ENCODE data around the gene SNUPN.

The SNUPN gene

DNA sequence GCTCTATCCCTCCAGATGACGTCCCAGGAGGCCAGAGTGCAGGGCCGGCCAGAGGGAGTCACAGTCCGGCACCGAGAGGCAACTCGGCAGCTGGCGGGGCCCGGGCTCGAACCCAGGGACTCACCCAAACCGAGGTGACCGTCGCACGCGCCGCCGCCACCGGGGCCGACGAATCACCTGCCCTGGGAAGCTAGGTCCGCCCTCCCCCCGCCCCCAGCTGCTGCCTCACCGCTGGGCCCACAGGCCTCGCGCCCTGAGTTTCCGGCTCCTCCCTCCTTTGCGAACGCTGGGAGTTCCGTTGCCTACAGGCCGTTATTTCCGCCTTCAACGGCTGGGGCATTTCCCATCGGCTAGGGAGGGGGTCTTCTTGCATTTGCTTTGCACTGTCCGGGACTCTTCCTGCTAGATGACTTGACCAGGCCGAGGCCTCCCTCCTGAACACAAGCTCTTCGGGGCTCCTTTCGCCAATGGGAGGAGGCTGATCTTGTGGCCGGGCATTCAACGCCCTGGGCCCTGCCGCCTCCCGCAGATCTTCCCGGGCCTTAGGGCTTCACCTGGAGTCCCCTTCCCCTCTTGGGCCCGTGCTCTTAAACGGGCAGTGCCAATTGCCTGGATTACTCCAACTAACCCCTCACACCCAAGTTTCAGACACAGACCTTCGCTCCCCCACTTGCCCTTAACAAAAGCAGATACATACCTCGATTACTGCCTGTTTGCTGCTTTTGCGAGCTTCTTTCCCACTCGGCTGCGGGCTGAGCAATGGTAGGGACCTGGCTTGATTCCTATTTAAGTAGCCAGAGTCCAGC, at the start of gene SNUPN:
SNUPN (minus strand) TSS at position 184 of the 806 bp plus-strand sequence. CDS start 4,674 bp downstream, outside the sequence.
- Histone ChIP-seq H3K27me3 (ENCODE audit: control insufficient read depth, insufficient read depth, low read length) (no peaks in the 10 kb centered on the region), H3K36me3 (ENCODE audit: control insufficient read depth, insufficient read depth, low read length) (no peaks in the 10 kb centered on the region), H3K4me1 (ENCODE audit: control insufficient read depth, insufficient read depth, low read length) (no peaks in the 10 kb centered on the region), H3K9ac (ENCODE audit: low read depth, low read length) (peak within 1 kb of the TSS; percentile 82), H3K4me3 (ENCODE audit: low read depth, low read length) (peak within 1 kb of the TSS; percentile 92), H3K9me3 (ENCODE audit: control insufficient read depth, insufficient read depth, low read length) (no peaks in the 10 kb centered on the region)

DNA sequence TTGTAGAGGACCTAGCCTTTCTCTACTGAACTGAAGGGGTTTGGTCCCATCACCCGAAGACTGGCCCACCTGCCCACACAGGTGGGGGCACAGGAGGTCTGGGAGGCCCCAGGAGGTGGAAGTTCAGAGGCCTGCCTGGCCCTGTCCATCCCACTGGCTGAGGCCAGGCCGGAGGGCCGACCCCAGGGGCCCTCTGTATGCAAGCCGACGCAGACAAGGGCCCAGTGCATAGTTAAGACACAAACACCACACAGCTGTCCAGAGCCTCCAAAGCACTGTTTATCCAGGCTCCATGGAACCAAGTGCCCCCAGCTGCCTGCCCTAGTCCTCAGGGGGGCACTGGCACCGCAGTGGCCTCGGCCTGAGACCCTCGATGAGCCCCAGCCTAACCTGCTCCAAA, 48.8 kb upstream of the SNUPN start:
- Histone ChIP-seq H3K4me1 (ENCODE audit: control insufficient read depth, insufficient read depth, low read length) (peaks cover 9% of the 10 kb centered on the region), H3K36me3 (ENCODE audit: control insufficient read depth, insufficient read depth, low read length) (peaks cover 3% of the 10 kb centered on the region), H3K4me3 (ENCODE audit: low read depth, low read length) (no peak overlapping the region), H3K27me3 (ENCODE audit: control insufficient read depth, insufficient read depth, low read length) (no peaks in the 10 kb centered on the region), H3K9ac (ENCODE audit: low read depth, low read length) (no peak overlapping the region), H3K9me3 (ENCODE audit: control insufficient read depth, insufficient read depth, low read length) (no peaks in the 10 kb centered on the region)

- H3K4me1 ChIP-seq (ENCODE audit: control insufficient read depth, insufficient read depth, low read length), result peaks cover 9% of the 10 kb centered on the region
These were observed 48.1 kb upstream of the SNUPN start for GRCh38 chr15:75673426-75674235.

GRCh38 chr15:75672646-75673425, 47.3 kb upstream of the SNUPN start:
- H3K4me1 ChIP-seq (ENCODE audit: control insufficient read depth, insufficient read depth, low read length), result peaks cover 9% of the 10 kb centered on the region
- H3K9me3 ChIP-seq (ENCODE audit: control insufficient read depth, insufficient read depth, low read length), result no peaks in the 10 kb centered on the region
- H3K36me3 ChIP-seq (ENCODE audit: control insufficient read depth, insufficient read depth, low read length), result peaks cover 3% of the 10 kb centered on the region
- no peak overlapping the region for H3K4me3 ChIP-seq (ENCODE audit: low read depth, low read length)
- H3K9ac ChIP-seq (ENCODE audit: low read depth, low read length), result no peak overlapping the region
- no peaks in the 10 kb centered on the region for H3K27me3 ChIP-seq (ENCODE audit: control insufficient read depth, insufficient read depth, low read length)

More at GRCh38 chr15:75673426-75674235, 48.1 kb upstream of the SNUPN start:
- Histone ChIP-seq H3K4me3 (ENCODE audit: low read depth, low read length) (no peak overlapping the region), H3K27me3 (ENCODE audit: control insufficient read depth, insufficient read depth, low read length) (no peaks in the 10 kb centered on the region), H3K9me3 (ENCODE audit: control insufficient read depth, insufficient read depth, low read length) (no peaks in the 10 kb centered on the region), H3K9ac (ENCODE audit: low read depth, low read length) (no peak overlapping the region), H3K36me3 (ENCODE audit: control insufficient read depth, insufficient read depth, low read length) (peaks cover 3% of the 10 kb centered on the region)

DNA sequence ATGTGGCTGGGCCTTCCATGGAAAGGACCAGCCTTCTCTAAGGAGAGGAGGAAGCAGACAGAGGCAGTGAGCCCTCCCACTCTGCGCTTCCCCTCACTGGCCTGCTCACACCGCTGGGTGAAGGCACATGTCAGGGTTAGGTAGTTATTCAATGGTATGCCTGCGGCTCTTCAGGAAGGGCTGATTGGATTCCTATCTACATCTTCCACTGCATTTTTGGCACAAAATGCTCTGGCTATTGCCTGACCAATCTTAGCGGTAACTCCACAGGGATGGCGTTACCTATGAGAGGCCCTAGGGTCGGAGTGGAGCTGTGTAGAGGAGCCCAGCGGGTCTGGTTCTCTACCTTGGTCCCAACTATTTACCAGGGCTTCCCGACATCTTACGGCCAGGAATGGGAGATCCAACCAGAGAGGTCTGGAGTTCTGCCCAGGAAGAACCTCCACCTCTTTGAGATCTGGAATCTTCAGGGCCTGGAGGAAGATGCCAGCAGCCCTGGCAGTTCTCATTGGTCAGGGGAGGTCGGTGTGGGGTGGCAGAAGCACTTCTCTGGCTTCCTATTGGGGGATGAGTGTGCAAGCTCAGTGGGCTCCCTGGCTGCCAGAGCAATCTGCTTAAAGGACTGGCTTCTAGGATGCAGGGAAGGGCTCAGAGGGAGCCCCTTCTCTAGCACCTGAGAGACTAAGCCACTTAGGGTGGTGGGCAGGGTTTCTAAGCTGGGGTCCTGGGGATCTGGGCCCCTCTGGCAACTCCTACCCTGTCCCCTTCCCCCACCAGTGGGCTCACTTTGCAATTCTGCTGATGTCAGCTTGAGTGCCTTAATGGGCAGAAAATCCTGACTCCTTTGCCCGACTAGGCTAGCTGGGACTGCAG, 46.4 kb upstream of the SNUPN start:
- peaks cover 9% of the 10 kb centered on the region for H3K4me1 ChIP-seq (ENCODE audit: control insufficient read depth, insufficient read depth, low read length)
- no peak overlapping the region for H3K9ac ChIP-seq (ENCODE audit: low read depth, low read length)
- no peaks in the 10 kb centered on the region for H3K9me3 ChIP-seq (ENCODE audit: control insufficient read depth, insufficient read depth, low read length)
- H3K36me3 ChIP-seq (ENCODE audit: control insufficient read depth, insufficient read depth, low read length), result peaks cover 3% of the 10 kb centered on the region
- H3K4me3 ChIP-seq (ENCODE audit: low read depth, low read length), result no peak overlapping the region
- no peaks in the 10 kb centered on the region for H3K27me3 ChIP-seq (ENCODE audit: control insufficient read depth, insufficient read depth, low read length)

DNA sequence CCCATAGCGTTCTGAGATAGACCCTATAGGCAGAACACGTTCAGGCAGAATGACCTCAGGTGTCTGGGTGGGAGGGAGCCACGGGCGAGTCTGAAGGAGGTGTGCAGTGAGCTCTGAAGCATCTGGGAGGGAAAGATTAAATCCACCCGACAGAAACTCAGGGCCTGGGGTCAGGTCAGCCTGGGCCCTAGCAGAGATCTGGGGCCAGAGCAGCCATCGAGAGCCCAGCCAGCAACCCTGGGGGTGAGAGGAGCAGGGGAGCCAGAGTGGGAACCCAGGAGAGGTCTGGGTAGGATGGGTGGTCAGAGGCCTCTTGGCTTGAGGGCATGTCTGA, 44.3 kb upstream of the SNUPN start:
- Histone ChIP-seq H3K27me3 (ENCODE audit: control insufficient read depth, insufficient read depth, low read length) (no peaks in the 10 kb centered on the region), H3K4me1 (ENCODE audit: control insufficient read depth, insufficient read depth, low read length) (peaks cover 9% of the 10 kb centered on the region), H3K4me3 (ENCODE audit: low read depth, low read length) (no peak overlapping the region), H3K36me3 (ENCODE audit: control insufficient read depth, insufficient read depth, low read length) (no peaks in the 10 kb centered on the region), H3K9me3 (ENCODE audit: control insufficient read depth, insufficient read depth, low read length) (no peaks in the 10 kb centered on the region), H3K9ac (ENCODE audit: low read depth, low read length) (no peak overlapping the region)

DNA sequence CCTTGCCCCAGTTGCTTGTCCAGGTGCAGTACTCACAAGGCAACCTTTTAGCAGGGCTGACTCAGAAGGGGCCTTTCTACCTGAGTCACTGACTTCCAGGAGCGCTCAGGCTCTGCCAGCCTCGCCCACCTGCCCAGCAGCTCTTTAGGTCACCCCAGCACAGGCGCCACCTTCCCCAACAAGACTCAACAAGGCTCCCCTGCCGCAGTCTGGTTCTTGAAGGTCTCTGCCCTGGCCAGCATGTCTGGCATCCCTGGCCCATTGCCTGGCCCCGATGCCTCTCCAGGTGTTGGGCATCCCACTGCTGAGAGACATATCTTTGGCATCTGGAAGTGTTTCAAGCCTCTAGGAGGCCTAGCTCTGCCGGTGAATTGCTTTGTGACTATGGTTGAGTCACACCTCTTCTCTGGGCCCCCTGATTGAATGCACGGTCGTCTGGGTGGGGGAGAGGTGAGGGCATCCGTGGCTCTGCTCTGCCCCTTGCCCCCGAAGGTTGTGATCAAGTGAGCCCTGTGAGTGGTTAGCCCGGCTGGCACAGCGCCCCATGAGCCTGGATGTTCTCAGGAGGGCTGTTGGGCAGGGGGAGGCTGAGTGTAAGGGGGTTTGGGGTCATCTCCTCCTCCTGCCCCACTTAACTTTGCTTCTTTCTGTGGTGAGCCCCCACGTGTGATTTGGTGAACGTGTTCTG, 43.8 kb upstream of the SNUPN start:
- Histone ChIP-seq H3K27me3 (ENCODE audit: control insufficient read depth, insufficient read depth, low read length) (no peaks in the 10 kb centered on the region), H3K9ac (ENCODE audit: low read depth, low read length) (no peak overlapping the region), H3K4me1 (ENCODE audit: control insufficient read depth, insufficient read depth, low read length) (peaks cover 9% of the 10 kb centered on the region), H3K36me3 (ENCODE audit: control insufficient read depth, insufficient read depth, low read length) (no peaks in the 10 kb centered on the region), H3K9me3 (ENCODE audit: control insufficient read depth, insufficient read depth, low read length) (no peaks in the 10 kb centered on the region), H3K4me3 (ENCODE audit: low read depth, low read length) (no peak overlapping the region)

- H3K4me1 ChIP-seq (ENCODE audit: control insufficient read depth, insufficient read depth, low read length), result no peaks in the 10 kb centered on the region
- H3K36me3 ChIP-seq (ENCODE audit: control insufficient read depth, insufficient read depth, low read length), result no peaks in the 10 kb centered on the region
- no peaks in the 10 kb centered on the region for H3K27me3 ChIP-seq (ENCODE audit: control insufficient read depth, insufficient read depth, low read length)
- H3K4me3 ChIP-seq (ENCODE audit: low read depth, low read length), result no peak overlapping the region
- H3K9me3 ChIP-seq (ENCODE audit: control insufficient read depth, insufficient read depth, low read length), result no peaks in the 10 kb centered on the region
- no peak overlapping the region for H3K9ac ChIP-seq (ENCODE audit: low read depth, low read length)
These were observed 41.4 kb upstream of the SNUPN start for GRCh38 chr15:75666823-75667501.

DNA sequence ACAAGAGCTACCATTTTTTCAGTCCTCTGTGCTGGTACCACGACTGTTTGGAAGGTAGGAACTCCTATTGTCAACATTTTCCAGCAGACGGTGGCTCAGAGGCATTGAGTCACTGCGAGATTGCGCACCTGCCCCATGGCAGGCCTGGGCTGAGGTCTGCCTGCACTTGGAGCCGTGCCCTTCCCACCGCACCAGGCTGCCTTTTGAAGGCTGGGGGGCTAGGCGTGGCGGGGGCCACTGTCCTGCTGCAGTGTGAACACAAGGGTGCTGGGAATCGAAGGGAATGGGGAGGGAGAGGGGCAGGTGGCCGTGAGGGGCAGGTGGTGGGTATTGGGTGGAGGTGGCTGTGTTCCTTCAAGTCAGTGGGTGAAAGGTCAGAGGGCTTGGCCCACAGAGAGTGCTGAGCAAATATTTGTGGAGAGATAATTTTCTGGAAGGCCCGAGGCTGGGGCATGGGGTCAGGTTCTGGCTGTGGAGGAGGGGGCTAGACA, 38.5 kb upstream of the SNUPN start:
- Histone ChIP-seq H3K4me3 (ENCODE audit: low read depth, low read length) (no peak overlapping the region), H3K36me3 (ENCODE audit: control insufficient read depth, insufficient read depth, low read length) (peaks cover 6% of the 10 kb centered on the region), H3K9ac (ENCODE audit: low read depth, low read length) (no peak overlapping the region), H3K27me3 (ENCODE audit: control insufficient read depth, insufficient read depth, low read length) (no peaks in the 10 kb centered on the region), H3K4me1 (ENCODE audit: control insufficient read depth, insufficient read depth, low read length) (no peaks in the 10 kb centered on the region), H3K9me3 (ENCODE audit: control insufficient read depth, insufficient read depth, low read length) (no peaks in the 10 kb centered on the region)

DNA sequence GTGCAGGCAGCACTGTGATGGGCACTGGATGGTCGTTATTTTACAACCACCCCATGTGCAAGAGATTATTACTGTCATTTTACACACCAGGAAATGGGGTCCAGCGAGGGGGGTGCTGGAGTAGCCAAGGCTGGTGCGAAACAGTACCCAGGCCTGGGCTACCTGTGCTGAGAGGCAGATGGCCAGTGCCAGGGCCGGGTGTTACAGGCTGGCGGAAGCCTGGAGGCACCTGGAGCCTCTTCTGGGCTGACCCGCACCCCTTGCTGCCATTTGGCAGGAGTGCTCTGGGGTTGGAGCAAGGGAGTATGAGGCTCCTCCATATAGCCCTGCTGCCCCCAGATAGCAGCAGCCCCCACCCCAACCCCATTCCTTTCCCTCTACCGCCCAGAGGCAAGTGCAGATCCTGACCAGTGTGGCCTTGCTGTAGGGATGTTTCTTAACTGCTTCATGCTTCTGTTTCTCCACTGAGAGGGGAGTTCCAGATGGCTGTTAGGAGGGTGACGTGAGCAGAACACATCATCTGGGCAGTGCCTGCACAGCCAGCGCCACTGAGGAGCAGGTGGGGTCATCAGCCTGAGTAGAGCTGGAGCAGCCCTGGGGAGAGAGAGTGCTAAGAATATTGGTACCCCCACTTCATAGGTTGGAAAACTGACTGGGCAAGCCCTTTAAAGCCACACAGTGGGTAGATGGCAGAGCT, 37.4 kb upstream of the SNUPN start:
- no peak overlapping the region for H3K4me3 ChIP-seq (ENCODE audit: low read depth, low read length)
- H3K27me3 ChIP-seq (ENCODE audit: control insufficient read depth, insufficient read depth, low read length), result no peaks in the 10 kb centered on the region
- H3K36me3 ChIP-seq (ENCODE audit: control insufficient read depth, insufficient read depth, low read length), result peaks cover 6% of the 10 kb centered on the region
- H3K4me1 ChIP-seq (ENCODE audit: control insufficient read depth, insufficient read depth, low read length), result no peaks in the 10 kb centered on the region
- H3K9ac ChIP-seq (ENCODE audit: low read depth, low read length), result no peak overlapping the region
- H3K9me3 ChIP-seq (ENCODE audit: control insufficient read depth, insufficient read depth, low read length), result no peaks in the 10 kb centered on the region
